Measurements from ENCODE around the gene MRPL36.

The MRPL36 gene

GRCh38 chr5:1754531-1755220 is 45.0 kb downstream of the MRPL36 start:
- Histone ChIP-seq H3K4me3 (ENCODE audit: low read length) (no peak overlapping the region), H3K4me1 (ENCODE audit: control insufficient read depth, insufficient read depth, low read length) (no peaks in the 10 kb centered on the region), H3K27me3 (replicated peaks; ENCODE audit: control insufficient read depth, insufficient read depth, low read length) (peaks cover 41% of the 10 kb centered on the region), H3K9ac (ENCODE audit: low read length) (no peak overlapping the region), H3K36me3 (ENCODE audit: control insufficient read depth, insufficient read depth, low read length, severe bottlenecking) (no peaks in the 10 kb centered on the region), H3K9me3 (ENCODE audit: control insufficient read depth, low read length) (peaks cover 8% of the 10 kb centered on the region)
- no peak for DNase-seq (ENCODE audit: low read depth)

GRCh38 chr5:1753490-1753889 is 46.1 kb downstream of the MRPL36 start:
- Histone ChIP-seq H3K27me3 (replicated peaks; ENCODE audit: control insufficient read depth, insufficient read depth, low read length) (peaks cover 51% of the 10 kb centered on the region), H3K9me3 (ENCODE audit: control insufficient read depth, low read length) (peaks cover 4% of the 10 kb centered on the region), H3K36me3 (ENCODE audit: control insufficient read depth, insufficient read depth, low read length, severe bottlenecking) (no peaks in the 10 kb centered on the region), H3K9ac (ENCODE audit: low read length) (no peak overlapping the region), H3K4me1 (ENCODE audit: control insufficient read depth, insufficient read depth, low read length) (no peaks in the 10 kb centered on the region), H3K4me3 (ENCODE audit: low read length) (no peak overlapping the region)
- no peak for DNase-seq (ENCODE audit: low read depth)

- H3K9ac ChIP-seq (ENCODE audit: low read length): no peak overlapping the region
- no peaks in the 10 kb centered on the region for H3K36me3 ChIP-seq (ENCODE audit: control insufficient read depth, insufficient read depth, low read length, severe bottlenecking)
- H3K9me3 ChIP-seq (ENCODE audit: control insufficient read depth, low read length): no peaks in the 10 kb centered on the region
- DNase-seq (ENCODE audit: low read depth): no peak
- no peaks in the 10 kb centered on the region for H3K4me1 ChIP-seq (ENCODE audit: control insufficient read depth, insufficient read depth, low read length)
- H3K27me3 ChIP-seq (replicated peaks; ENCODE audit: control insufficient read depth, insufficient read depth, low read length): peaks cover 54% of the 10 kb centered on the region
- H3K4me3 ChIP-seq (ENCODE audit: low read length): no peak overlapping the region
Observed at GRCh38 chr5:1752881-1753280, 46.8 kb downstream of the MRPL36 start.

- Histone ChIP-seq H3K4me1 (ENCODE audit: control insufficient read depth, insufficient read depth, low read length) (no peaks in the 10 kb centered on the region), H3K9ac (ENCODE audit: low read length) (no peak overlapping the region), H3K4me3 (ENCODE audit: low read length) (no peak overlapping the region), H3K36me3 (ENCODE audit: control insufficient read depth, insufficient read depth, low read length, severe bottlenecking) (no peaks in the 10 kb centered on the region), H3K9me3 (ENCODE audit: control insufficient read depth, low read length) (no peaks in the 10 kb centered on the region), H3K27me3 (replicated peaks; ENCODE audit: control insufficient read depth, insufficient read depth, low read length) (peaks cover 51% of the 10 kb centered on the region)
- no peak for DNase-seq (ENCODE audit: low read depth)
Observed at GRCh38 chr5:1751864-1752822, 47.5 kb downstream of the MRPL36 start.

- no peaks in the 10 kb centered on the region for H3K4me1 ChIP-seq (ENCODE audit: control insufficient read depth, insufficient read depth, low read length)
- H3K27me3 ChIP-seq (replicated peaks; ENCODE audit: control insufficient read depth, insufficient read depth, low read length): peaks cover 51% of the 10 kb centered on the region
- no peaks in the 10 kb centered on the region for H3K9me3 ChIP-seq (ENCODE audit: control insufficient read depth, low read length)
- no peak overlapping the region for H3K9ac ChIP-seq (ENCODE audit: low read length)
- DNase-seq (ENCODE audit: low read depth): no peak
- no peak overlapping the region for H3K4me3 ChIP-seq (ENCODE audit: low read length)
- H3K36me3 ChIP-seq (ENCODE audit: control insufficient read depth, insufficient read depth, low read length, severe bottlenecking): no peaks in the 10 kb centered on the region
Observed at GRCh38 chr5:1751026-1751863, 48.4 kb downstream of the MRPL36 start.

- no peak overlapping the region for H3K4me3 ChIP-seq (ENCODE audit: low read length)
- DNase-seq (ENCODE audit: low read depth): no peak
- H3K9ac ChIP-seq (ENCODE audit: low read length): no peak overlapping the region
- H3K4me1 ChIP-seq (ENCODE audit: control insufficient read depth, insufficient read depth, low read length): no peaks in the 10 kb centered on the region
- H3K9me3 ChIP-seq (ENCODE audit: control insufficient read depth, low read length): no peaks in the 10 kb centered on the region
- peaks cover 43% of the 10 kb centered on the region for H3K27me3 ChIP-seq (replicated peaks; ENCODE audit: control insufficient read depth, insufficient read depth, low read length)
- no peaks in the 10 kb centered on the region for H3K36me3 ChIP-seq (ENCODE audit: control insufficient read depth, insufficient read depth, low read length, severe bottlenecking)
Observed at GRCh38 chr5:1750469-1750868, 49.2 kb downstream of the MRPL36 start.

- DNase-seq (ENCODE audit: low read depth): no peak
- Histone ChIP-seq H3K9me3 (ENCODE audit: control insufficient read depth, low read length) (no peaks in the 10 kb centered on the region), H3K36me3 (ENCODE audit: control insufficient read depth, insufficient read depth, low read length, severe bottlenecking) (no peaks in the 10 kb centered on the region), H3K9ac (ENCODE audit: low read length) (no peak overlapping the region), H3K4me1 (ENCODE audit: control insufficient read depth, insufficient read depth, low read length) (no peaks in the 10 kb centered on the region), H3K4me3 (ENCODE audit: low read length) (no peak overlapping the region), H3K27me3 (replicated peaks; ENCODE audit: control insufficient read depth, insufficient read depth, low read length) (peaks cover 35% of the 10 kb centered on the region)
Observed at GRCh38 chr5:1749346-1750124, 50.1 kb downstream of the MRPL36 start.

- H3K4me3 ChIP-seq (ENCODE audit: low read length): no peak overlapping the region
- H3K4me1 ChIP-seq (ENCODE audit: control insufficient read depth, insufficient read depth, low read length): no peaks in the 10 kb centered on the region
- peaks cover 41% of the 10 kb centered on the region for H3K27me3 ChIP-seq (replicated peaks; ENCODE audit: control insufficient read depth, insufficient read depth, low read length)
- DNase-seq (ENCODE audit: low read depth): no peak
- no peaks in the 10 kb centered on the region for H3K36me3 ChIP-seq (ENCODE audit: control insufficient read depth, insufficient read depth, low read length, severe bottlenecking)
- H3K9me3 ChIP-seq (ENCODE audit: control insufficient read depth, low read length): no peaks in the 10 kb centered on the region
- no peak overlapping the region for H3K9ac ChIP-seq (ENCODE audit: low read length)
Observed at GRCh38 chr5:1748845-1749244, 50.8 kb downstream of the MRPL36 start.
